HG02840 (cell line): ENCODE results near the gene CRHR2.

Experiments used
- ATAC-seq: cut with Tn5 transposase; IDR thresholded peaks from one replicate; pipeline ENCODE4 v1.9.1; 2021; ENCODE audit warnings: mild to moderate bottlenecking, moderate library complexity, moderate number of reproducible peaks; ENCODE audit not compliant: unreplicated experiment, low FRiP score

The CRHR2 gene

DNA sequence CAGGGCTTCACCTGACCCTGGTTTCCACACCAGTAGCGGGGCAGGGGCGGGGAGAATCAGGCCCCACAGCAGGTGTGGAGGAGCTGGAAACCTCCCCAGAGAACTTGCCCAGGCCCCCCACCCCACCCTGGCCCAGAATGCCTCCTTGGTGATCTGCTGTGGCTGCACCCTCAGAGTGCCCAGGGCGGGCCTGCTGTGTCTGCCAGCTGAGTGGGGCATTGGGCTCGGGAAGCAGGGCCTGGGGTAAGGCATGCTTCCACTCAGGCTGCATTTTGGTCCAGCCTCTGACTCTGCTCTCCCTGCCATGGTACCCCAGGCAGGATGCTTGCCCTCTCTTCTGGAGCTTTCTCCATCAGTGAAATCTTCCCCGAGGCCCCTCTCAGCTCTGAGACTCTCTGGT lies 1.1 kb upstream of the CRHR2 start:
- ATAC-seq: no peak

GRCh38 chr7:30681815-30682211 lies 443 bp downstream of the CRHR2 start:
- no peak for ATAC-seq

DNA sequence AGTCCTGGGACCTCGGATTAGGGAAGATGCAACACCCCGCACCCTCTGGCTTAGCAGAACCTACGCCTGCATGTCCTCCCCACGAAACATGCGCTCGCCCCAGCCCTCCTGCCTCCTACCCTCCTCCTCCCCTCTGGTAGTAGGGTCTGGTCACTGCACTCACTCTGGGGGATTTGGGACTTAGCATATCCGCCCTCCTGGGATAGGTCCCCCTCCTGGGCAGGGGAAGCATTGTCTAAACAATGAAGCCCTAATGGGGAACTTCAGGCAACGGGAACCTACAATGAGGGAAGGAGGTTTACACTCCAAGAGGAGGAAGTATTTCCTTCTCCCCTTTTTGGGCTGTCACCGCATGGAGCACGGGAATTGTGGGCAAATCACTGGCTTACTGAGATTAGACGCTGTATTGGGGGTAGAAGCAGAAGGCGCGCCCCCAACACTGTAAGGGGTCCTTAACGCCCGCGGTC lies 892 bp downstream of the CRHR2 start:
- ATAC-seq: no peak

DNA sequence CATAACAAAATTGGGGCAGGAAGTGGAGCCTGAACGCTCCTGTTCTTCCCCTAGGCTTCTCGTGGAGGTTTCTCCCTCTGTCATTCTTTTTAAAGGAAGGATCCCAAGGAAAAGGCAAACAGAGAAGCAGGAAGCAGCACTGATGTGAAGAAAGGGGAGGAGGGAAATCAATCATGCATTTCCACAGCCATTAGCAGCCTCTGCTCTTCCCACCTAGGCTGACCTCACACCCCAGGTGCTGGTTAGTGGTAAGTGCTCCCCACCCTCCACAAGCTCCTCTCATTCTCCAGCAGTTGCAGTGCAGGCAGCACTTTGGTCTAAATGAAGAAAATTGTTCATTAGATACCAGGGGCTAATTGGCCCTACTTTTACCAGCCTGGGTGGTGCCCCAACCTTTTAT lies 2.6 kb downstream of the CRHR2 start:
- no peak for ATAC-seq

GRCh38 chr7:30678805-30679204 lies 3.5 kb downstream of the CRHR2 start:
- no peak for ATAC-seq

- ATAC-seq: no peak
Observed at GRCh38 chr7:30674876-30675275, 7.4 kb downstream of the CRHR2 start.

- ATAC-seq: no peak
Observed at GRCh38 chr7:30674420-30674819, 7.8 kb downstream of the CRHR2 start.

DNA sequence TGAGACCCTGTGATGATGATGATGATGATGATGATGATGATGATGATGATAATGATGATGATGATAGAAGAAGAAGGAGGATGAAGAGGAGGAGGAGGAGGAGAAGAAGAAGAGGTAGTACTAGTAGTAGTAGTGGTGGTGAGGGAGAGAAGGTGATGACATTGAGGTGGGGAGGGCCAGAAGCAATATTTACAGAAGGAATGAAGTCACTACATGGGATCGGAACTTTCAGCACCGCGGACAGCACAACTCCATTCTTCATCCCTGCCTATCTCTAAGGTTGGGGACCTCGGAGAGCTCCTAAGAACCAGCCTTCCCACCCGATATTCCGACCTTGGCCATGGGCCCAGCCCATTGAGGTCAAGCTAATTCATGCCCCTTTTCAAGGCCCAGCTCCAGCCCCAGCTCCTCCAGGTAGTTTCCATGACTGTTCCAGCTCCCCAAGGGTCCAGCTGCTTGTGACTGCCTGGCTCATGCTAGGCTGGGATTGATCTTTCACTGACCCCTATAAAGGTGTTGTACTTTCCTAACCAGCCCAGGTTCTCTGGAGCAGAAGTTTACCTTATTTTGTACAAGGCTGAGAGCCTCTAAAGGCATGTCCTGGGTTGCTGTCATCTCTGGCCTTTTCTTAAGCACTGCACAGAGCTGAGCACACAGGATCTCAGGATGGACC lies 10.3 kb downstream of the CRHR2 start:
- no peak for ATAC-seq

GRCh38 chr7:30668102-30668501 lies 14.2 kb downstream of the CRHR2 start:
- ATAC-seq: no peak

DNA sequence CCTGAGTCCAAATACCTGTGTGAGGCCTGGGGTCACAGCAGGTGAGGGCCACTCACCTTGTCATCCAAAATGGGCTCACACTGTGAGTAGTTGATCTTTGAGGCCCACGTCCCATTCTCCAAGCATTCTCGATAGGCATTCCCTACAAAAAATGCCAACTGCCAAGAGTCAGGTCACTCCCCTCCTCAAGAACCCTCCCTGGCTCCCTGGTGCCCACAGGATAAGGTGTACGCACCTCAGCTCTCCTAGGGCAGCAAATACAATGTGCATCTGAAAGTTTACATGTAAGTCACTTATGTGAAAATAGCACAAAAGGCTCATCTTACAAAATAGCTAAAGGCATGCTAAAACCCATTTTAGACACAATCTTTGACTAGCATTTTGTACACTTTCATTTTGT lies 15.1 kb downstream of the CRHR2 start:
- no peak for ATAC-seq

DNA sequence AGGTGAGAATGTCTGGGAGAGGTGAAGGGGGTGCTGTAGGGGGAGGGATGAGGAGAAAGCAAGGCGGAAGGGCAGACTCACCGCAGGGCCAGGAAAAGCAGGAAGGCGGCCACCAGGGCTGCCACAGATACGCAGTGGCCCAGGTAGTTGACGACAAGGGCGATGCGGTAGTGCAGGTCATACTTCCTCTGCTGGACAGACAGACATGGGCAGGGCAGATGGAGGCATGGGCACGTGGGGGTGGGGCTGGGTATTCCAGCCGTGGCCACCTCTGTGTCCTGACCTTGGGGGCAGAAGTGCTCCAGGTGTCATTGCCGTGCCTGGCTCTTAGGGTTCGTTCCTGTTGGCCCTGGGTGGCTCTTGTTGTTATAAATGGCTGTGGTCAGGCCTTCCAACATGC lies 16.8 kb downstream of the CRHR2 start:
- ATAC-seq: no peak

GRCh38 chr7:30665043-30665442 lies 17.2 kb downstream of the CRHR2 start:
- no peak for ATAC-seq

DNA sequence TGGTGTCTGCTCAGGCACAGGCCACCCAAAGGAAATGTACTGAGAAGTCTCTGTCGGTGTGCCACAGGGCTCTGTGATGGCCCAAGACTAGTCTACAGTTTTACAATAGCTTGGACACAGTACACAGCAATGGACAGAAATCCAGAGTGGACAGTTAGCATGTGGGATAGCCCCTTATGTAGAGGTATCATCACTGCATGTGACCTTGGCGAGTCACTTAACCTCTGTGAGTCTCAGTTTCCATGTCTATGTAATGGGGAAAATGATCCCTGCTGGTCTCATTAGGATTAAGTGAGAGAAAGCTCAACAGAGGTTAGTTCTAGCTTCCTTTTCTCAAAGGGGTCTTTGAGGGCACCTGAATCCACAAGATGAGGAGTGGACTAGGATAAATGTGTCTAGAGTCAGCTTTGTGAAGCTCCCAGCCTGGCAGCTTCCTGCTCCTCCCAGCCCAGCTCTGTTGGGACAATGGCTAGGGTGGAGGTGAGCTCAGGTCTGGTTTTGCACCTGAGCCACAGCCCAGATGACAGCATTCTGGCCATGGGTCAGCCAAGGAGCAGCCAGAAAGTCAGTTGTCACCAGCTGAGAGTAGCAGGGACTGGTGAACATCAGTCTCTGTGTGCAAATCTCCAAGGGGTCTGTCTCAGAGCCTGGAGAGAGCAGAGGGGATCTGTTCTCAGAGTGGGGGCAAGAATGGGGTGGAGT lies 17.9 kb downstream of the CRHR2 start:
- ATAC-seq: no peak

DNA sequence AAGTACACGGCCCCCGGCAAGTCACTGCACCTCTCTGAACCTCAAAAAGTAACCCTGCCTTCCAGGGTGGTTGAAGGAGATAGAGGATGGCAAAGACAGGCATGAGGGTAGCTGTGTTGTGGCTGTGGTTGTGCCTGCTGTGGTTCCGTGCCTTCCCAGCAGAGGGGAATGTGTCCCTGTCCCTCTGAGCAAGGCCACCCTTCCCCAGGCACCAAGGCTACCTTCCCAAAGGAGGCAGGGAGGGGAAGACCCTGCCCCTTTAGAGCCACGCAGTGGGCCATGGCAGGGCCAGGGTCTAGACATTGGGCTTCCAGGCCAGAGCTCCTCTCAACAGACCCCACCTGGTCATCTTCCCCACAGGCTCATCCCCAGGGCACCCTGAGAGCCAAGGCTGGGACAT lies 18.8 kb downstream of the CRHR2 start:
- ATAC-seq: no peak

DNA sequence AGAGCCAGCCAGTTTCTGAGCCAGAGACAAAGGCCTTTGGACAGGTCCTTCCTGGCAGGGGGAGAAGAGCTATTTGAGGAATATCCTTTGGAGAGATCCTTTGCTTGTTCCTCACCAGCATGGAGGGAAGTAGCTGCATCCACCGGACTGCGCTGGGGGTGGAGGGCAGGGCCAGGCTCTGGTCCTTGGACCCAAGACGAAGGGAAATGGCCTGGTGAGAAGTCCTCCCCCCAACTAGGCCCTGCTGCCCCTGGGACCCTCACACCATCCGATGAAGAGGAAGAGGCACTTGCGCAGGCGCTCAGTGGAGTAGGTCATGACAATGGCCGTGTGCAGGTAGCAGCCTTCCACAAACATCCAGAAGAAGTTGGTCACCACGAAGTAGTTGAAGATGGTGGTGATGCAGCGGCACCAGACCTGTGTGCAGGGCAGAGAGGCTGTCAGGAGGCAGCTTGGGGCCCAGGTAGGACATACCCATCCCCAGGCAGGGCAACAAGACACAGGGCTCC lies 19.8 kb downstream of the CRHR2 start:
- no peak for ATAC-seq

DNA sequence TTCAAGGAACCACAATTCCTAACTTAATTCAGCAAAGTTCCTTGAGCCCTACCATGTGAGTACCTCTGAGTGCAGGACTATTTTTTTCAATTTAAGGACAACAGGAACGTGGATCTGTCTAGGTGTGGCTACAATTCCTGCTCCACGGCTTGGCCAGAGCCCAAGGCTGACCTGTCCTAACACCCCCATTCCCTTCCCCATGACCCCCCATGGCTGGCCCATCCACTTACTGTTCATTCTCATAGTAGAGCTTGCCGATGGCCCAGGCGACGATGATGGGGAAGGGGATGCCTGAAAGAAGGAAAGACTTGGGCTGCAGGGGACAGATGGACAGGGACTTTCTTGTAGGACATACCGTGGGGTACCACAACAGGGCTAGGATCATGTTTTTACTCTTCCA lies 20.3 kb downstream of the CRHR2 start:
- no peak for ATAC-seq

DNA sequence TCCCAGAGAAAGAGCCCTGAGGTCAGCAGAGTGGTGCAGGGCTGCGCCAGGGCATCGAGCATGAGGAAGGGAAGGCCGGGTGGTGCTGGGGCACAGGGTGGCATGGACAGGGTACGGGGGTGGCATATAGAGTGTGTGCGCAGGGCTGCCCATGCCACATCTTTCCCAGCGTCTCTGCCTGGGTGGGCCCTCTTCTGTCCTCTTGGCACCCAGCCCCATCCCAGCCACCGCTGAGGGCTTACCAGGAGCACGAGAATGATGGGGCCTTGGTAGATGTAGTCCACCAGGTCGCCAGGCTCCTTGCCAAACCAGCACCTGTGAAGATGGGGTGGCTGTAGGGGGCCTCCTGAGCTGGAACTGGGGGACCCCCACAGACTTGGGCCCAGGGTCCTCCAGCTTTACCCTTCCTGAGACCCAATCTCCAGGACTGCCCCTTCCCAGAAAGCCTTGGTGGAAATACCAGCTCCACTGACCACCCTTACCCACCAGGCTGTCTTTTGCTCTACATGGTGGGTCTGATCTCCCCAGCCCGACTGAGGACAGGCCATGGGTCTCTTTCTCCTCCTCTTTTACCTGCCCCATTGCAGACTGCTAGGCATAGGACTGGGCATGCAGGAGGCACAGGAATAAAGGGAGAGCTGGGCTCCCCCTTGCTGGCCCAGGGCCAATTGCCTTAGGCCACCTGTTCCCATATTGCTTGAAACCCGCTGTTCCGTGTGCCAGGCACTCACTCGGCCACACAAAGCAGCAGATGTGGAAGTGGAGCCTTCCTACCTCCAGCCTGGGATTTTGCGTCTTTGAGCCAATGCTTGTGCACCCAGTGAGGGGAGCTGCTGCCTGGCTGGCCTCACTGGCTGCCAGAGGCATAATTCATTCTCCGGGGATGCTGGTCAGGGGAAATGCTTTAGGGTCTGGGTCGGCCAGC lies 21.7 kb downstream of the CRHR2 start:
- ATAC-seq: no peak

DNA sequence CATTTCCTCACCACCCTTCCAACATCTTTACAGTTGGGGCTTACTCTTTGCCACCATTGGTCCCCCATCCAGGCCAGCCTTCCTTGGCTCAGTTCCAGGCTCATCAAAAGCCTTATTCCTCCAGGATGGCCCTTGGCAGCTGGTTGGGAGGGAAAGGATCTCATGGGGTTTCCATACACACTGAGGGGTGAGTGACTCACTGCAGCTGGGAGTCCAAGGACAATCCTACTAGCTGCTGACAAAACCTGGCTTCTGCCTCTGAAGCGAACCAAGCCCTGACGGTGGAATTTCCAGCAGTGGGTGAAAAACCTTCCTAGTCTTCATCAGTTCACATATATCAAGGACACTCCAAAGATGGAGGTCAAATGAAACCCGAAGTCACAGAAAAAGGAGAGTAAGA lies 22.9 kb downstream of the CRHR2 start:
- ATAC-seq: no peak

GRCh38 chr7:30658479-30659074 lies 23.7 kb downstream of the CRHR2 start:
- no peak for ATAC-seq

DNA sequence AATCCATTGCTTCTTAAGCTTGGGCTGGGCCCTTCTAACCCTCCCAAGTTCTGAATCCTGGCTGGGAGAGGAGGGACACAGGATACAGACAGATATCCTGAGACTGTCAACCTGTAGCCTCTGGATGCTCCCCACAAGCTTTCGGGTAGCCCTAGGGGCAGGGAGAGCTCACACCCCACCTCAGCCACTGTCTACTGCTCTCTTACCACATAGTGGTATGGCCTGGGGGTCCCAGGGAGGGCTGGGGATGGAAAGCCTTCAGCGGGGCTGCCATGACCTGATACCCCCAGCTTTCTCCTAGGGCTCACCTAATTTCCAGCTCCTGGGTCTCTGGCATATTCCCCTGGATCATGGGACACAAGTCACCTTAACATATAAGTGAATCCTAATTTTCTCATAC lies 25.1 kb downstream of the CRHR2 start:
- ATAC-seq: no peak
